Right lobe of liver (tissue), 4 donors: ENCODE results near the gene MISP3.

Source experiments
- POLR2A ChIP-seq: fragments of 450-650 bp; IDR thresholded peaks from one replicate; pipeline ENCODE4 v1.6.1; 2017; ENCODE audit warnings: antibody characterized with exemption, mild to moderate bottlenecking
- TF ChIP-seq, protein P1 (sequence below), 4 donors: fragments of 200-600 bp in 3 of 4; fragments of 450-650 bp in 1 of 4; IDR thresholded peaks; one replicate each; pipeline versions ENCODE4 v1.5.1 to v1.8.0; 2016 to 2022; ENCODE audit warnings: antibody characterized with exemption in 4 of 4, mild to moderate bottlenecking in 2 of 4
- donor health status: DM: no; HTN: no; CAD: no.
- donor health status: DM: no; HTN: no; CAD: no.
- donor health status: DM: no; HTN: yes; CAD: no.

DNA sequence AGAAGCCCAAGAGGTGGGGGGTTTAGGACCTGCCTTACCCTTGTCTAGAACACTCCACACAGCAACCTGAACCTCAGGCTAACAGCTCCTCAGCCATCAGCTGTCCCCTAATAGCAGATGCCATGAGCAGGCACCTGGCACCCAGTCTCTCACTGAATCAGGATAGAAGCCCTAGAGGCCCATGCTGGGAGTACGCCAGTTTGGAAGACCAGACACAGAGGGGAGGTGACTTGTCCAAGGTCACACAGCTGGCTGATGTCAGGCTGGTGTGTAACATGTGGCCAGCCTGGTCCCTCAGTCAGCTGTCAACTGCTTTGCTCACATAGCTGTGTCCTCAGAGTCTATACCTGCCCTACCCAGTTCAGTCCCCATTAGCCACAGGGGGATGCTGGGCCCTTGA is 30.7 kb downstream of the MISP3 start:
- TF ChIP-seq, protein P1, sequence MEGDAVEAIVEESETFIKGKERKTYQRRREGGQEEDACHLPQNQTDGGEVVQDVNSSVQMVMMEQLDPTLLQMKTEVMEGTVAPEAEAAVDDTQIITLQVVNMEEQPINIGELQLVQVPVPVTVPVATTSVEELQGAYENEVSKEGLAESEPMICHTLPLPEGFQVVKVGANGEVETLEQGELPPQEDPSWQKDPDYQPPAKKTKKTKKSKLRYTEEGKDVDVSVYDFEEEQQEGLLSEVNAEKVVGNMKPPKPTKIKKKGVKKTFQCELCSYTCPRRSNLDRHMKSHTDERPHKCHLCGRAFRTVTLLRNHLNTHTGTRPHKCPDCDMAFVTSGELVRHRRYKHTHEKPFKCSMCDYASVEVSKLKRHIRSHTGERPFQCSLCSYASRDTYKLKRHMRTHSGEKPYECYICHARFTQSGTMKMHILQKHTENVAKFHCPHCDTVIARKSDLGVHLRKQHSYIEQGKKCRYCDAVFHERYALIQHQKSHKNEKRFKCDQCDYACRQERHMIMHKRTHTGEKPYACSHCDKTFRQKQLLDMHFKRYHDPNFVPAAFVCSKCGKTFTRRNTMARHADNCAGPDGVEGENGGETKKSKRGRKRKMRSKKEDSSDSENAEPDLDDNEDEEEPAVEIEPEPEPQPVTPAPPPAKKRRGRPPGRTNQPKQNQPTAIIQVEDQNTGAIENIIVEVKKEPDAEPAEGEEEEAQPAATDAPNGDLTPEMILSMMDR (IDR thresholded peaks at IDR 0.05): no peak
- no peak for TF ChIP-seq POLR2A
